Left lobe of liver (tissue), 2 donors: Measurements from ENCODE around the gene ZP1. TPM values are rescaled to one million over a fixed set of nuclear protein-coding genes. Genes with fewer than 3 reads are reported as not detected.

Experiments
- ATAC-seq: fragments of 200-7000 bp; cut with Tn5 transposase; one replicate; pipeline ENCODE4 v1.9.1; 2020; ENCODE audit warnings: mild to moderate bottlenecking, moderate library complexity
- DNase-seq: peaks from one replicate; pipeline ENCODE4 v3.0.0-alpha.2; 2020; ENCODE audit warnings: low spot score
- total RNA-seq: library from RNA; stranded (reverse); gene quantifications from one replicate; pipeline ENCODE4 v1.2.1, GENCODE V29; 2021
- donor health status: DM: no; HTN: no; CAD: no; lungs with moderate emphysema.
- donor health status: DM: no; HTN: yes; CAD: no.

ZP1 gene
- total RNA-seq, 1 donor from 2014 or later = not detected

DNA sequence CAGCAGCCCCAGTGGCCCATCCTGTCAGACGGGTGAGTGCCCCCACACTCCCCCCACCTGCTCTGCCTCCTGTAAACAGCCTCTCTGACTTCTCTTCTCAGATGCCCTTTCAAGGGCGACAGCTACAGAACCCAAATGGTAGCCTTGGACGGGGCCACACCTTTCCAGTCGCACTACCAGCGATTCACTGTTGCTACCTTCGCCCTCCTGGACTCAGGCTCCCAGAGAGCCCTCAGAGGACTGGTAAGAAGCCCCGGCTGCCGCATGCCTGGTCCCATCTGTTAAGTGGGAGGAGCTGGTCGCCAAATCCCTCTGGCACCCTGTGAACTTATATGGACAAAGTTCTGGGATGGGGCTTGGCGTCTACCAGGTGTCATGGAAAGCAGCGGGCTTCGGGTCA, 6.2 kb downstream of the ZP1 start:
- ATAC-seq (no peak), DNase-seq (peak; percentile 34)

DNA sequence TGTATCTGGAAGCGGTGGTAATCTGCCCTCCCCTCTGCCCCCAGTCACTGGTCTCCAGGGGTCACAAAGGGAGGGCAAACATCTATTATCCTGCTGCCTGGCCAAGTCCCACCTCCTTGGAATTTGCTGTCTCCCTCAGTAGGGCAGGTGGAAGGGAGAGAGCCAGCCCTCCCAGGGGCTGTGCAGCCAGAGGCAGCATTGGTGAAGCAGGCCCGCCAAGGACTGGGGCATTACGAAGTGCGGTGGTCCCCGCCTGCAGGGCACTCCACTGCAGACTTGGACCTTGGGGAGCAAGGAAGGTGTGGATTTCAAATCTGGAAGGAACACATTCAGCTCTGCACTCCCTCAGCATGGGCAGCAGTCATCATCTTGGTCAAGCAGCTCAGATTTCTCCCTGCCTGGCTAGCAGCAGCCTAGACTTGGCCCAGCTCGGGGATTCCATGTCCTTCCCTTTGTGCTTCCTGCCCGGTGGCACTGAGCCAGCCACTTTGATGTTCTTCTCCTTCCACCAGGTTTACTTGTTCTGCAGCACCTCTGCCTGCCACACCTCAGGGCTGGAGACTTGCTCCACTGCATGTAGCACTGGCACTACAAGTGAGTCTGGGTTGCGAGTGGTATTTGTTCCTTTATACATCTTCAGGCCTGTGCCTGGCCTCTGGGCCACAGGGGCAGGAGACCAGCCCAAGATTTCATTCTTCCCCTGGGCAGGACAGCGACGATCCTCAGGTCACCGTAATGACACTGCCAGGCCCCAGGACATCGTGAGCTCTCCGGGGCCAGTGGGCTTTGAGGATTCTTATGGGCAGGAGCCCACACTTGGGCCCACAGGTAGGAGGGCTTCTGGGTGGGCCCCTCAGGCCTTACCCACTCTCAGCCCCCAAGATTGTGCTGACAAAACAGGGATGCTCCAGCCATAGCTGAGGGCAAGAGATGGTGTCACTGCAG, 7.4 kb downstream of the ZP1 start:
- no peak for ATAC-seq
- peak; percentile 42 for DNase-seq

DNA sequence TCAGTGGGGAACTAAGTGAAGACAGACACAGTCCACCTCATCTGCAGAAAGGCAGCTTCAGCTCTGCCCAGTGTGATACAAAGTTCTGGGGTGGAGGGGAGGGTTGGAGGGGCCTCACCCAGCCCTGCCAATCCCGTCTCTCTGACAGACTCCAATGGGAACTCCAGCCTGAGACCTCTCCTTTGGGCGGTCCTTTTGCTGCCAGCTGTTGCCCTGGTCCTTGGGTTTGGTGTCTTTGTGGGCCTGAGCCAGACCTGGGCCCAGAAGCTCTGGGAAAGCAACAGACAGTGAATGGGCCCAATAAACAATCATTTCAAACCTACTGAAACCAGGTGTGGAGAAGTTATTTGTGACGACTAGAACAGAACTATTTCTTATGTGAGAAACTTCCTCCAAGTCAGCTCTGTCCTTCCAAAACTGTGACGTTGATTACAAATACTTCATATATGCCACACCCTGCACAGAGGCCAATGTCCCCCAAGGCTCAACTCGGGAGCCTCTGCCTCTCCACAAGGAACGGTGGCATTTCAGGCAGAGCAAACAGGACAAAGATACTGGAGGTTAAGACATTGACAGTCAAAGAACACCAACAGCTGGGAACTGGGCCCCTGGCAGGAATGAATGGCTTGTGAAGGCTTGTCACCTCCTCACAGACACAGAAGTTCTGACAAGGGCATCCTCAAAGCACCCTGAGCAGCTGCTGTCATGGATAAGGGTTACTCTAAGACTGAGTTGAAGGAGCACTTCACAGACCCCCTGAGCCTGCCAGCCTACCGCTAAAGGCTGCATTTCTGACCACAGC, 8.2 kb downstream of the ZP1 start:
- ATAC-seq (no peak), DNase-seq (no peak)

DNA sequence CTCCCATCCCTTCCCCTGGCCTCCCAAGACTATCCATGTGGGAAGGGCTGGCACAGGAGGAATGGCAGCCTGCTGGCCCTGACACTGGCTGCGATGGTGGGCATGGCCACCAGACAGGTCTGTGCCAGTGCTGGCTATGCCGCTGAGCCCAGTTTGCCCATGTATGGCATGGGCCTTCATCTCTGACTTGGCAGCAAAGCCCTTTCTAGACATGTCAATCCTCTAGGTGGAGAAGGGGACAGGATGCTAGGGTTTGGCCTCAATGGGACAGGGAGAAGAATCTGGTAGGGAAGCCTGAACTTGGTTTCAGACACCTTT, 8.8 kb downstream of the ZP1 start:
- DNase-seq = no peak
- ATAC-seq = no peak

GRCh38 chr11:60878245-60879101, 11.1 kb downstream of the ZP1 start:
- ATAC-seq (no peak), DNase-seq (no peak)

- DNase-seq (no peak), ATAC-seq (no peak)
Observed at GRCh38 chr11:60879104-60879503, 11.8 kb downstream of the ZP1 start.

DNA sequence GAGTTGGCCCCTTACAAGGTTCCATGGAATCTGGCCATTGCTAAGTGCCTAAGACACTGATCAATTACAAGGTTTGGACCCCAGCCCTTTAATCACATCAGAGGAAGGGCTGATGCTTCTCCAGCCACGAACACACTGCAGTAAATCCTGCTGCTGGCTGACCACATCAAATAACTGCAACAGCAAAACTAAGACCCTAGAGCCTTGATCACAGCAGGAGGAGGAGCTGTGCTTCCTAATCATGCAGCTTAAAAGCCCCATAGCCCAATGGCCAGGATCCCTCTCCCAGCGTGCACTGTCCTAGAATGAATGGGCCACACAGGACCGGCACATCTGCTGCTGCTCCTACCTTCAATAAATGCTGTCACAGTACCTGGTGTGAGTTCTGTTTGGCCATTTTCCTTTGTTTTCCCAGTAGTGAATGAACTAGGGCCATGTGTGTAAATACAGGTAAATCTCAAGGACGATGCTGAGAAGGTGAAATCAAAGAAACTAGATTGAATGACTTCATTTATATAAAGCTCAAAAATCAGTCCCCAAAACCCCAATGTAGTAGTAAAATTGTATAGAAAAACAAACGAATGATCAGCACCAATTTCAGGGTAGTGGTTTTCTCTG, 12.7 kb downstream of the ZP1 start:
- DNase-seq (no peak), ATAC-seq (no peak)

DNA sequence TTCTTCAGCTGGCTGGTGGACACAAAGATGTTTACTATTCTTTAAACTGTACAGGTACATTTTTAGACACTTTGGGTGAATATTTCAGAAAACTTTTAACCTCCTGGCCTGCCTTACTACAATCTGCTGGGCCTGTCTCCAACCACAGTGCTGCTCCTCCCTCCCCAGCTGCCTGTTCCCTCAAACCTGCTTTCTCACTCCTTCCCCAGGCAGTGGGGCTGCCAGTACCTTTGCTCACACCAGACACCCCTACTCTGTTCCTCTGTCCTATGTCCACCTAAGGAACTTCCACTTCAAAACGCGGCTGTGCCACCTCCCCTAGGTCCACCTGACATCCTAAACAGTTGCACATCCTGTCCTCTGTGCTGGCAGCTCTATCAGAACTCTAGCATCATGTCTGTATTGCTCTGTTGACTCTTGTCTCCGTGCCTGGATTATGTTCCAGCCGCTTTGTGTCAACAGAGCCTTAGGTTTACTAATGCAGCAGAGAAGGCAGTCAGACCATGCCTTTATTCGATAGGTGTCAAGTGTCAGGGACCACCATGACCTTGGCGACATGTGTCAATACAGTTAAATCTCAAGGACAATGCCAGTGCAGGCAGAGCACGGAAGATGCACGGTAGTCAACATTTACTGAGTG, 13.4 kb downstream of the ZP1 start:
- DNase-seq = no peak
- no peak for ATAC-seq

- ATAC-seq (peak; percentile 88), DNase-seq (no peak)
Observed at GRCh38 chr11:60887556-60887955, 20.2 kb downstream of the ZP1 start.

DNA sequence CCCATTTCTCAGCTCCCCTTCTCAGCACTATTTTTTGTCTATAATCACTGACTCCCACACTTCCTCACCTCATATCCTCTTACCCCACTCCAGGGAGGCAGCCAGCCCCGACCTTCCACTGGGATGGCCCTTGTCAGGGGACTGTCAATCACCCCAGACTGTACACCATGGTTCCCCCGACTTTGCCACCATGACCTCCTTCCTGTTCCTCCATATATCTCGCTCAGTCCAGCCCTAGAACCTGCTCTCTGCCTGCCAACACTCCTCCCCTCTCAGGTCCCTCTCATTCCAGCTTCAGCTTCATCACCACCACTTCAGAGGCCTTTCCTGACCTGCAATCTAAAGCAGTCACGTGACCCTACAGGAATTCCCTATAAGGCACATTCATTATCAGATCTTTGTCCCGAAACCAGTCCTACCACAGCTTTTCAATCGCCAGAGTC, 22.5 kb downstream of the ZP1 start:
- DNase-seq (no peak), ATAC-seq (no peak)

DNA sequence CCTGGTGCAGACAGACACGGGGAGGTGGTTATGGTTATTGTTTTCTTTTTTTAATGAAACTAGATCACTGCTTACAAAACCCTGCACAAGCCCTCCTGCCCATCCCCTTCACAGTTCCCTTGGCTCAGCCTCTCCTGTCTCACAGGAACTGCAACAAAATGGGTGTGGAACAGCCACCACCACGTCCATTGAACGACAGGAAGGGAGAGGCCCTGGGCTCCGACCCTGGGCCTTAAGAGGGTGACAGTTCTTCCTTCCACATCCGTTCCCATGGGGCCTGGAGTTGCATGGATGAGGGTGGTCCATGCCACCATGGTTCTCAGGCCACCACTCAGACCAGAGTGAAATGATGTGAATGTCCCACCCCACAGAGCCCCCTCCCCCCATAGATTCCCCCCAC, 23.4 kb downstream of the ZP1 start:
- ATAC-seq = no peak
- no peak for DNase-seq

DNA sequence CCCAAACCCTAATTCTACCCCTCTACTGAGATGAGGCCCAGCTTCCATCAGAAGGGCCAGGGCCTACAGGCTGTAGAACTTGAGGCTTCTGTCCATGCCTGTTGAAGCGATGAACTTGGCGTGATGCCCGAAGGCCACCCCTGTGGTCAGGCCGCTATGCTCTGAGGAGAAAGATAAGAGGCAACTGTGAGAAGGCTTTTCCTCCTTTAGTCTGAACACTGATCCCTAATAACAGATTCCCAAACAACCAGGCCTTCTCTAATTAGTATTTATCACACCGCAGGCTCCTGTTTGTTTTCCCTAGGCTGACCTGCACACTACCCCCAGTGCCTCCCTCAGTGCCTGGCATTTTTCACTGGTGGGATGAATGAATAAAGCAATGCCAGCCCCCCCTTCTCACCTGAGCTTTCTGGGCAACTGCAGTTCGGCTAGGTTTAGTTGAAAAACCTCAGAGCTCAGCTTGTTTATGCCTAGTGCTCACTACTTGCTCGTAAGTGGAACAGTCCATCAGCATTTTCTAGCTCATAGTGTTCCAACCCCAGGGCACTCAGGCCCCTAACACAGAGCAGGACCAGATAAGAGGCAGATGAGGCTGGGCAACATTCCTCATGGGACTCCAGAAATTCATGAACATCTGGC, 23.9 kb downstream of the ZP1 start:
- peak; percentile 16 for ATAC-seq

DNA sequence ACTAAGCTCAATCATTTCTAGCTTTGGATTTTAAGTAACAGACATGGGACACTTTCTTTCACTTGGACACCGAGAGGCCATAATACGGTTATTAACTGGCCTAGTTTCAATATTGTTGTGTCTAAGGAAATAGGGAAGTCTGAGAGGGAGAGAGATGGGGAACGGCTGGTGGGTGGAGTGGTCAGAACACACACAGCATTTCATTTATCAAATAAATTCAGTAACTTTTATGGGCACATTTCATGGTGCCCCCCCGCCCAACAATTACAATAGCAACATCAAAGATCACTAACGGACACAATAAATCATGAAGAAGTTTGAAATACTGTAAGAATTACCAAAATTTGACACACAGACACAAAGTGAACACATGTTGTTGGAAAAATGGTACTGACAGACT, 28.3 kb downstream of the ZP1 start:
- DNase-seq = no peak
- ATAC-seq = no peak

More for the DNA sequence above, 23.9 kb downstream of the ZP1 start:
- DNase-seq = no peak

GRCh38 chr11:60897496-60897895, 30.2 kb downstream of the ZP1 start:
- ATAC-seq = no peak
- no peak for DNase-seq

DNA sequence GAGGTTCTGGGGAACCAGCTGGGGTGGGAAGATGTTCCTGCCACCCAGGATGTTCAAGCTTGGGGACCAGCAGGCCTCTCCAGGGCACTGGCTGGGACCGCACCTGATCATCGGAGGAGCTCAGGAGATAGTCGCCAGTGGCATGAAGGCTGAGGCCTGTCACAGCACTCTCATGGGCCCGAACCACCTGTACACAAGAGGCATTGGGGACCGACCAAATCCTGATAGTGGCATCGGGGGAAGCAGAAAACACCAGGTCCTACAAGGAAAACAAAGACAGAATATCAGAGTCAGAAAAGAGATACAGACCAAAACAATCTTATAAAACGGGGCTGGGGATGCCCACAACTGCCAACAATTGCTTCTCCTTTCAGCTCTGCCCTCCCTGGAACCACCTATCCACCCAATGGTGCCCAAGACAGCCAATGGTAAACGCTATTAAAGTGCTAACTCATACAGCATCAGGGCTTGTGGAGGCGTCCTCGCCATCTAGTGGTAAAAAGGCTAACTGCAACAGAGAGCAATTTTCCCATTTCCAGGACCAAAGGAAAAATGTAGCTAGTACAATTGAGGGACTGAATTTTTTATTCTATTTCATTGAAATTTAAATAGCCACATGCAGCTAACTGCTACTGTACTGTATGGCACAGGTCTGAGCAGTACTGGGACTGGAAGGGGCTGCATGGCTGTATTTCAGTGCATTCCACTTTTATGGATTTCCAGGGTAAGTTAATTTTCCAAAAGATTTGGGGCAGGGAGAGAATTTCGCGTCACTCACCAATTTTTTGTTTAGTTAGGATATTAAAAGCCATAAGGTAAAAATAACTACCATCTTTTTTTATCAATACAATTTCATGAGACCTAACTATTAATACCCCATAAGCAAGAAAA, 31.9 kb downstream of the ZP1 start:
- no peak for DNase-seq

GRCh38 chr11:60899977-60900376, 32.6 kb downstream of the ZP1 start:
- ATAC-seq = peak; percentile 60
- DNase-seq = no peak

More for the DNA sequence above, 31.9 kb downstream of the ZP1 start:
- peak; percentile 83 for ATAC-seq

GRCh38 chr11:60900673-60901404, 33.5 kb downstream of the ZP1 start:
- peak; percentile 31 for ATAC-seq
- no peak for DNase-seq

DNA sequence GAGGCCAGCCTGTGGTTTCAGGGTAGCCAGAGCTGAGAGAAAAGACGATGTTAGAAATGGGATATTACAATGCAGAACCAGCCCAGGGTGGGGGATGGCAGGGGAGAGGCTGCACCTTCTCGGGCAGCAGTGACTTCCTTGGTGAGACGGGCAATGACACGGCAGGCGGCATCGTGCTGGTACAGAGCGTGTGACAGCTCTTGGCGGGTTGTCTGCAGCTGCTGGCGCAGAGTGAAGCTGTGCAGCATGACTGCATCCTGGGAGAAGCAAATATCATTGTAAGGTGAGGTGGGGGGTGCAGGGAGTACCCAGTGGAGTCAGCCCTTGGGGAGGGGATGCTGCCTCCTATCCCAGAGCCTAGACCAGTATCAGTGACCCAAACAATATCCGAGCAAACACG, 35.3 kb downstream of the ZP1 start:
- ATAC-seq (no peak), DNase-seq (no peak)
